Measurements from ENCODE around the gene TEAD1. TPM values are rescaled to one million over a fixed set of nuclear protein-coding genes. Genes with fewer than 3 reads are reported as not detected.

The TEAD1 gene
- total RNA-seq, 1 experiment from 2014 or later, result 102 TPM

- peaks cover 3% of the 10 kb centered on the region; the same call in 1 of the 2 replicates for H3K36me3 ChIP-seq (ENCODE audit: control insufficient read depth, insufficient read depth, low read length)
- H3K27ac ChIP-seq (ENCODE audit: low read length), result no peak overlapping the region
- CTCF ChIA-PET, result no interaction called here
Measured at GRCh38 chr11:12765428-12765827, 91.2 kb downstream of the TEAD1 start.

GRCh38 chr11:12767027-12767426 is 92.8 kb downstream of the TEAD1 start:
- ChIA-PET POLR2A (no interaction called here), CTCF (no interaction called here)
- Histone ChIP-seq H3K4me3 (ENCODE audit: low read depth in 2 of 2, low read length in 2 of 2) (no peak overlapping the region), H3K4me1 (ENCODE audit: control insufficient read depth, insufficient read depth, low read length) (peaks cover 22% of the 10 kb centered on the region), H3K27ac (ENCODE audit: low read length) (no peak overlapping the region), H3K27me3 (ENCODE audit: control insufficient read depth, insufficient read depth, low read length) (no peaks in the 10 kb centered on the region), H3K36me3 (ENCODE audit: control insufficient read depth, insufficient read depth, low read length) (peaks cover 3% of the 10 kb centered on the region; the same call in 1 of the 2 replicates), H3K9me3 (ENCODE audit: control insufficient read depth, insufficient read depth, low read depth, low read length) (no peaks in the 10 kb centered on the region)
- intact Hi-C loops (cut with micrococcal nuclease; ENCODE audit: unreplicated experiment), result no loop called here
- ATAC-seq (no peak), DNase-seq (ENCODE audit: low read depth, low spot score) (no peak)
- BruUV-seq (replicated peaks), result no TSS peak
- in situ Hi-C loops (cut with HindIII; ENCODE audit: low pct_unique_long_range_greater_than_20kb, low sequenced_read_pairs), result no loop called here
- TF ChIP-seq CTCF (IDR thresholded peaks at IDR 0.05) (no peak), TCF7L2 (IDR thresholded peaks at IDR 0.05; ENCODE audit: low read depth, low read length) (no peak), REST (IDR thresholded peaks at IDR 0.05; ENCODE audit: insufficient read depth in 1 of 2, low read depth in 2 of 2, low read length in 1 of 2) (no peak)

More at GRCh38 chr11:12765428-12765827, 91.2 kb downstream of the TEAD1 start:
- BruUV-seq (replicated peaks), result no TSS peak
- in situ Hi-C loops (cut with HindIII; ENCODE audit: low pct_unique_long_range_greater_than_20kb, low sequenced_read_pairs), result no loop called here
- ATAC-seq, result no peak
- no peak for DNase-seq (ENCODE audit: low read depth, low spot score)
- intact Hi-C loops (cut with micrococcal nuclease; ENCODE audit: unreplicated experiment), result no loop called here
- H3K4me1 ChIP-seq (ENCODE audit: control insufficient read depth, insufficient read depth, low read length), result peaks cover 25% of the 10 kb centered on the region
- H3K27me3 ChIP-seq (ENCODE audit: control insufficient read depth, insufficient read depth, low read length), result no peaks in the 10 kb centered on the region
- H3K4me3 ChIP-seq (ENCODE audit: low read depth in 2 of 2, low read length in 2 of 2), result no peak overlapping the region
- H3K9me3 ChIP-seq (ENCODE audit: control insufficient read depth, insufficient read depth, low read depth, low read length), result no peaks in the 10 kb centered on the region
- POLR2A ChIA-PET, result no interaction called here
- TF ChIP-seq POLR2AphosphoS5 (IDR thresholded peaks at IDR 0.05; ENCODE audit: low read depth, low read length) (no peak), REST (IDR thresholded peaks at IDR 0.05; ENCODE audit: insufficient read depth in 1 of 2, low read depth in 2 of 2, low read length in 1 of 2) (no peak), SIN3A (IDR thresholded peaks at IDR 0.05; ENCODE audit: borderline replicate concordance, insufficient read depth, low read depth, low read length) (no peak), TCF7L2 (IDR thresholded peaks at IDR 0.05; ENCODE audit: low read depth, low read length) (no peak), CTCF (IDR thresholded peaks at IDR 0.05) (no peak)
